ENCODE measurements around the gene EML2.

- peak; percentile 71 for TF ChIP-seq EZH2 (IDR thresholded peaks at IDR 0.05; ENCODE audit: borderline replicate concordance)
- no peak for TF ChIP-seq CTCF (IDR thresholded peaks at IDR 0.05; ENCODE audit: poor library complexity)
These were observed 38.1 kb downstream of the EML2 start for GRCh38 chr19:45601115-45601514.

All from hepatocyte (in vitro differentiated cells).